Measurements from ENCODE around the gene ALLC.

DNA sequence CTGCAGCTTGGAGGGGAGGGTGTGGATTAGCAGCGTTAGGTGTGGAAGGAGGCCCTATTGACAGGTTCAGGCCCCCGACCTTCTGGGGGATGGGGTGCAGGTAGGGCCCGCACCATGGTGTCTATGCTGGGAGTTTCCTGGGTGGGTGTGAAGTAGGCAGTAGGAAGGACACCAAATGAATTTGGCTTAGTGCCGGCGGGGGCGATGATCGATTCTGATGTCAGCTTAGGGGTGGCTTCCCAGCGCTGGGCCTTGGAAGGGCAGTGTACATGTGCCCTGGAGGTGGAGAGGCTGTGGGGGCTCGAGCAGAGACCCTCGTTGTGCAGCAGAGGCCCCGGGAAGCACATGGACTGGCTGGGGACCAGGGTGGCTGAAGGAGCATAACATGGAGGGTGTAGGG lies 67.0 kb downstream of the ALLC start:
- TF ChIP-seq, protein P1, sequence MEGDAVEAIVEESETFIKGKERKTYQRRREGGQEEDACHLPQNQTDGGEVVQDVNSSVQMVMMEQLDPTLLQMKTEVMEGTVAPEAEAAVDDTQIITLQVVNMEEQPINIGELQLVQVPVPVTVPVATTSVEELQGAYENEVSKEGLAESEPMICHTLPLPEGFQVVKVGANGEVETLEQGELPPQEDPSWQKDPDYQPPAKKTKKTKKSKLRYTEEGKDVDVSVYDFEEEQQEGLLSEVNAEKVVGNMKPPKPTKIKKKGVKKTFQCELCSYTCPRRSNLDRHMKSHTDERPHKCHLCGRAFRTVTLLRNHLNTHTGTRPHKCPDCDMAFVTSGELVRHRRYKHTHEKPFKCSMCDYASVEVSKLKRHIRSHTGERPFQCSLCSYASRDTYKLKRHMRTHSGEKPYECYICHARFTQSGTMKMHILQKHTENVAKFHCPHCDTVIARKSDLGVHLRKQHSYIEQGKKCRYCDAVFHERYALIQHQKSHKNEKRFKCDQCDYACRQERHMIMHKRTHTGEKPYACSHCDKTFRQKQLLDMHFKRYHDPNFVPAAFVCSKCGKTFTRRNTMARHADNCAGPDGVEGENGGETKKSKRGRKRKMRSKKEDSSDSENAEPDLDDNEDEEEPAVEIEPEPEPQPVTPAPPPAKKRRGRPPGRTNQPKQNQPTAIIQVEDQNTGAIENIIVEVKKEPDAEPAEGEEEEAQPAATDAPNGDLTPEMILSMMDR (IDR thresholded peaks at IDR 0.05) = no peak
- TF ChIP-seq POLR2A (IDR thresholded peaks at IDR 0.05) = no peak
- TF ChIP-seq POLR2AphosphoS5 (IDR thresholded peaks at IDR 0.05) = no peak
- no peak for TF ChIP-seq EP300 (IDR thresholded peaks at IDR 0.05)
